SK-N-DZ (cell line): ENCODE results near the gene RPS6KA3.
A peak's percentile ranks its signal among the peaks of the same experiment; 100 is the strongest.
"Not testable (repeated sequence)": the region's sequence is repeated elsewhere in the genome, so short reads cannot be mapped to it uniquely, and the experiment has no call there.

ENCODE experiments used
- DNase-seq: peaks from one replicate; pipeline ENCODE4 v3.0.0-alpha.2; 2015; ENCODE audit warnings: low spot score

Gene RPS6KA3

GRCh38 chrX:20224814-20225487 lies 41.8 kb downstream of the RPS6KA3 start:
- no peak for DNase-seq

DNA sequence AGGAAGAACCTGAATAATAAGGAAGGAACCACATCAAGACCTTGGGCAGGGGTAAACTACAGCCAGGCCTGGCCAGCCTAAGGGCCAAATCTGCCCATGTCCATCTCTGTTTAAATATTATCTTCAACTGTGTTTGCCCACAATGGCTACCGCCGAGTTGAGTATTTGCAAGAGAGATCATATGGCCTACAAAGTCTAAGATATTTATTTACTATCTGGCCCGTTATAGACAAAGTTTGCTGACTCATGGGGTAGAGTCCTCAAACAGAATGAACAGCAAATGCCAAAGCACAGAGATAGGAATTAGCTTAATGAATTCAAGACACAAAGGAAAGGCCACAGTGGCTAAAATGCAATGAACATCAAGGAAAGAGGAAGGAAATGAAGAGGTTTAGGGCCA lies 44.8 kb downstream of the RPS6KA3 start:
- DNase-seq = no peak

GRCh38 chrX:20218836-20219505 lies 47.7 kb downstream of the RPS6KA3 start:
- peak; percentile 0 for DNase-seq

DNA sequence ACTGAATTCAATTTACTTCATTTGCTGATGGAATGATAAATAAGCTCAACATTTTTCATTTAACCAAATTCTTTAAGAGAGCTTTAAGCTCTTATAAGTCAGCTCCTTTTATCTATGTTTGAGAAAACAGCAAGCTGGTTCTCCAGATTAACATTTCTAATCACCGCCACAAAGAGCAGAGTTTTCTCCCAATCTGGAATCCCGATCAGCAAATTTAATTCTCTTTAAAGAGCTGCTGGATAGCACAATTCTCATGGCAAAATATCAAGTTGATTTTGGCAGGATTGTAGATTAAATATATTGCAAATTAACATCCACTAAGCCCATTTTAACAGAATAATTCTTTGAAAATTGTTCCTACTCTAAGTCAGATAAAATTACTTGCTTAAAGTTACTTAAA lies 48.8 kb downstream of the RPS6KA3 start:
- DNase-seq = peak; percentile 1

DNA sequence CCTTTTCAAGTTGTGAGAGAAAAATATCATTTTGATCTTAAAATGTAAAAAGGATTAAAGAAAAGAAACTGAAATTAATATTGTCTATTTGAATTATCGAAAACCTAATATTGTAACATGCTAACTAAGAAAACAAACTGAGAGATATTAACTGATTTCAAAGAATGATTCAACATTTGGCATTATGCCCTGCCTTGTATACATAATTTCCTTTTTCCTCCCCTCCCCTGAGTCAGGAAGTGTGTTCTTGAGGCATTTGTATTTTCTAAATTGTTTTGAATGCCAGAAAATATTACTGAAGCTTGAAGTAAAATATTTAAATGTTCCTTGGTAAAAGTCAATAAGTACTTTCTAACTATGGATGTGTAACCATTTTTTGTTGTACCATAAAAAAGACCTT lies 49.4 kb downstream of the RPS6KA3 start:
- DNase-seq = no peak

DNA sequence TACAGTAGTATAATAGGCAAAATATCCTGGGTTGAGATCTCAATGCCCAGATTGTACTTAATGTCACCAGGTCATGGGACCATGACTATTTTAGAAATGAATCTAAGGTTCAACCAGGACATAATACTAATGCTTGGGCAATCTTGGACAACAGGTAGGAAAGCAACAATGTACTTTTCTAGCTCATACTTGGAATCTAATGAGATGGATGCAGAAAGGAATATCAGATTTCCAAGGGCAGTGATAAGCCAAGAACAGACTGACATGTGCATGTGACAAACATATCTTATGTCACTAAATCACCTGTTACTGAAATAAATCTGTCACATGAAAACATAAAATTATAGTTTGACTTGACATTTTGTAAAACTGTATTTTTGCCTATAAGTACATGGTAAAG lies 51.1 kb downstream of the RPS6KA3 start:
- DNase-seq = no peak

DNA sequence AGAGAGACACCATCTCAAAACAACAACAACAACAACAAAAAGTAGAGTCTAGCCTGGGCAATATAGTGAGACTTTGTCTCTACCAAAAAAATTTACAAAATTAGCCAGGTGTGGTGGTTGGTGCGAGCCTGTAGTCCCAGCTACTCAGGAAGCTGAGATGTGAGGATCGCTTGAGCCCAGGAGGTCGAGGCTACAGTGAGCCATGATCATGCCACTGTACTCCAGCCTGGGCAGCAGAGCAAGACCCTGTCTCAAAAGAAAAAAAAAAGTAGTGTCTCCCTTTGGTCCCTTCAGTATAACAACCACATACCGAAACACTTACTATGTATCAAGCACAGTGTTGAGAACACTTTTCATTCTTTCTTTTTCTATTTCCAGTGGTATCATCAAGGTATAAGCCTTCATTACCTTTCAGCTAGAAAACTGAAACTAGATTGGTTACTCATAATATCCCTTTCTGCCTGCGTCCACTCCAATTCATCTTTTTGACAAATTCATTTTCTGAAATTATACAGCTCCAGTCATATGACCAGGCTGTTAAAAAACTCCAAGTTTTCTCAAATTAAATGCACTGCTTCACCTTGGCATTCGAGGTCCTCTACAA lies 54.1 kb downstream of the RPS6KA3 start:
- DNase-seq = no peak

GRCh38 chrX:20211261-20211786 lies 55.4 kb downstream of the RPS6KA3 start:
- no peak for DNase-seq

- DNase-seq = no peak
These were observed 60.6 kb downstream of the RPS6KA3 start for GRCh38 chrX:20205927-20206708.

DNA sequence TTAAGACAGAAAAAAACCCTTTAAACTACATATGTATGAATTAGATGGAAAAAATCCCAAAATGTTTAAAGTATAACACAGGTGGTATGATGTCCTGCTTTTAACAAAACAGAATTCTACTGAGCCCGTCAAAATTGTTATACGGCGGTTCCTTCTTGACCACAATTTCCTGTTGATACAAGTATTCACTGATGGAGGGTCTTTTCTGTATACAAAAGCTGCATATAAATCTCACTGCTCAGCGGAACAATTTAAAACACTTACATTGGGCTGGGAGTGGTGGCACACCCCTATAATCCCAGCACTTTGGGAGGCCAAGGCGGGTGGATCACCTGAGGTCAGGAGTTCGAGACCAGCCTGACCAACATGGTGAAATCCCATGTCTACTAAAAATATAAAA lies 62.4 kb downstream of the RPS6KA3 start:
- DNase-seq = no peak

GRCh38 chrX:20197641-20198210 lies 69.0 kb downstream of the RPS6KA3 start:
- DNase-seq = no peak

DNA sequence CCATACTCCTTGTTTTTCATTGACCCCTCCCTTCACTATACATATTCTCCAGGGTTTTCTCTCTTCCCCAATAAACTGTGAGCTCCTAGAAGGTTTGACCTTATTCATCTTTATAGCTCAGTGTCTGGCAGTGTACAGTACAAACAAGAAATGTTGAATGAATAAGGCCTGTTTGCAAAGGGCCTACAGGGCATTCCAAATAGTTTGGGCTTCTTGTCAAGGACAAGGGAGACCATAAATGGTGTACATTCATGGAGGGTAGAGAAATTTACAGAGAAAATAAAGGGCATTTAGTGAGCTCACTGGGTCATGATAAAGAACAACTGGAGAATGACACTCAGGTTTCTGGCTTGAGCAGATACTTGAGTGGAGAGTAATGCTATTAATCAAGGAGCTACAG lies 77.5 kb downstream of the RPS6KA3 start:
- no peak for DNase-seq

GRCh38 chrX:20181598-20182329 lies 84.9 kb downstream of the RPS6KA3 start:
- no peak for DNase-seq

DNA sequence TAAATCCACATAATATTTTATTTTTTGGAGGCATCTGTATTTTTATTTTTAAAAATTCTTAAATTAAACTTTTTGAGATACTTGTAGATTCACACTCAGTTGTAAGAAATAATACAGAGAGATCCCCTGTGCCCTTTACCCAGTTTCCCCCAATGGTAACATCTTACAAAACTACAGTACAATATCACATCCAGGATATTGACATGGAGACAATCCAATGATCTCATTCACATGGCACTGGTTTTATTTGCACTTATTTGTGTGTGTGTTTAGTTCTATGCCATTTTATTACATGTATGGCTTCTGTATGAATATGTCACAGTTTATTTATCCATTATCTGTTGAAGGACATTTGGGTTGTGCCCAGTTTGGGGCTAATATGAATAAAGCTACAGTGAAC lies 89.6 kb downstream of the RPS6KA3 start:
- no peak for DNase-seq

DNA sequence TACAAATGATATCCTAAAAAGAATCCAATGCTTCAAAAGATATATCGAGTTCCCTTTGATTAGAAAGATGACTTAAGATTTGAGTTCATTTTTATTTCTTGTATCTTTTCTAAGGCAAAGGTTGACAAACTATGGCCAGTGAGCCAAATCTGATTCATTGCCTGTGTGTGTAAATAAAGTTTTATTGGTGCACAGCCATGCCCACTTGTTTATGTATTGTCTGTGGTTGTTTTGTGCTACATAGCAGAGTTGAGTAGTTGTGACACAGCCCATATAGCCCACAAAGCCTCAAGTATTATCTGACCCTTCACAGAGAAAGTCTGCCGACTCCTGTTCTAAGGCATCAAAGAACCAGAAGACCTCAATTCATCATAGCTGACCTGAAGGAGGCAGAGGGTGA lies 92.9 kb downstream of the RPS6KA3 start:
- no peak for DNase-seq

DNA sequence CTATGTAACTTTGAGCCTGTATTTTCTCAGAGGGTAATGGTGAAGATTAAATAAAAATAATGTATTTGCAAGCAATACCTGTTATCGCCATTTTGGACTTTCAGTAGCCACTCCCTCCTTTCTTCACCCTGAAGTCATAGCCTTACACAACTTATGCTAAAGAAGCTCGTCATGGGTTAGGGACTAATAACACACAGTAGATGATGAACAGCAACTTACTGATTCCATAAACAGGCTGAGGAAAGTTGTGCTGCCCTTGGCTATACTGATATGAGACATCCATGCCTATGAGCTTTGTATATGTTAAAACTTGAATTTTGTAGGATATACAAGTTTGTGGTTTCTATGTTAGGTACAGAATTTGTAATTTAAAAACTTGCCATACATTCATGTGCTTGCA lies 93.4 kb downstream of the RPS6KA3 start:
- DNase-seq = no peak

DNA sequence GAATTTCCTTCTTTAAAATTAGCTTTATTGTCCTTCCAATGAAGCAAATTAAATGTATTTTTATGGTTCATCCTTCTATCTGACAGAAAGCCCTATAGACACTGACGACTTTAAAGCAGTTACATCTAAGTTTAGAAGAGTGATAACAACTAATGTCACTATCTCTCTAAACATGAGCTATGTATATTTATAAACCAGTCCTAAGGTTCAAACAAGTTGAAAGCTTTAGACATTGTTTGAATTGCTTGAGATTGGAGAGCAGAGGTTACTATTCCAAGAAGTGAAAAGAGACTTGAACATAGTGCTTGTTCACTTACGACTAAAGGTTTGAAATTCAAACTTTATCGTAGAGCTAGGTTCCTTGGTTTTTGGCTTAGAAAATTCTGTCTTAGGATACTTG lies 94.8 kb downstream of the RPS6KA3 start:
- DNase-seq = no peak

DNA sequence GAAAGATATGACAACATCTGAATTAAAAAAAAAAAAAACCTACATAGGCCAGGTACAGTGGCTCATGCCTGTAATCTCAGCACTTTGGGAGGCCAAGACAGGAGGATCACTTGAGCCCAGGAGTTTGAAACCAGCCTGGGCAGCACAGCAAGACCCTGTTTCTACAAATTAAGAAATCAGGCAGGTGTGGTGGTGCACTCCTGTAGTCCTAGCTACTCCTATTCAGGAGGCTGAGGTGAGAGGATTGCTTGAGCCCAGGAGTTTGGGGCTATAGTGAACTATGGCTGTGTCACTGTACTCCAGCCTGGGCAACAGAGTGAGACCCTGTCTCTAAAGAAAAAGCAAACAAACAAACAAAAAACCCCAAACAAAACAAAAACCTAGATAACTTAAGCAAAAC lies 104.2 kb downstream of the RPS6KA3 start:
- DNase-seq = not testable (repeated sequence)

- DNase-seq = no peak
These were observed 106.8 kb downstream of the RPS6KA3 start for GRCh38 chrX:20159797-20160385.

- no peak for DNase-seq
These were observed 115.0 kb downstream of the RPS6KA3 start for GRCh38 chrX:20151689-20152088.

- DNase-seq = no peak
These were observed 117.4 kb downstream of the RPS6KA3 start for GRCh38 chrX:20149326-20149725.
